ENCODE data around the gene CTSW.

Gene CTSW

DNA sequence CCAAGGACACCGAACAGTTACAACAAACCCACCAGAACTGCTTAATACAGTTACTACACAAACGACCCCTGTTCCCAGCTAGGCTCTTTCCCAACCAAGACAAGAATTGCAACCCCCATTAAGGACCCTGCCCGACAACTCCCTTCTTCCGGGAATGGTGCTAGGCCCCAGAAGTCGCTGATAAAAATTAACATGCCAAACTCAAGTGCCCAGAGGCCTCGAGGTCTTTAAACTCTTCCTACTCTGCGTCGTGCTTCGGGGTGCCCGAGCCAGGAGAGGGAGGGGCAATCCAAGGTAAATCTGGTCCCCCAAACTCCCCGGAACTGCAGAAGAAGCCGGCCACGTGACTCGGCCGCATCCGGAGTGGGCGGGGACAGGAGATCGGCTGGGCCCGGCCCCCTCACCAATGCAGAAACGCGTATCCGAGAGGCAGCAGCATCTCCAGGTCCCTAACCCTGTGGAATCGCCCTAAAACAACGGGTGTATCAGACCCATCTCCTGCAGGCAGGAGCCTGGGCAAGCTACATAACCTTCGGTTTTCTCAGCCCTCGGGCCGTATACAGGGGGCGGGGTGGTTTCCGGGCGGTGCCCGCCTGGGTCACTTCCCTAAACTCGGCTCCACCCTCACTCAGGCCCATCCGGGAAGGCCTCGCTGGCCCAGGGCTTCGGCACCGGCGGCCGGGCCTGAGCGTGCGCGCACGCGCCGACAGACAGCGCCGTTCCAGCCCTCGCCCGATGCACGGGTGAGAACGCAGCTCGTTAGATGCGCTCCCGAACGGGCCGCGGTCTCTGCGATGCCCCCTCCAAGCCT is 22.7 kb upstream of the CTSW start:
- peak; percentile 68 for DNase-seq

DNA sequence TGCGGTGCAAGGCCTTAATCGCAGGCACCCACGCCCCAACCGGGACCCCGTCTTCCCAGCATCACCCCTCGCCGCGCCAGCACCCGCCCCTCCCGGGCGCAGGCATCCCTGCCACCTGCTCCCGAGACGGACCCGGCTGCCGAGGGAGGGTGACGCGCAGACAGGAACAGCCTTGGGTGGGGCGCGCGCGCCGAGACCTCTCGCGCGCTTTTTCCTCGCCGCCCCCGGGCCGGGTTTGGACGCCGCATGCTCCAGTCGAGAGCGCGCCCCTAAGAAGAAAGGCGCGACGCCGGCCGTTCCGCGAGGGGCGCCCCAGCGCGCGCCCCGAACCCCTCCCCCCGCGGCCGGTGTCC is 22.2 kb upstream of the CTSW start:
- DNase-seq: peak; percentile 44

DNA sequence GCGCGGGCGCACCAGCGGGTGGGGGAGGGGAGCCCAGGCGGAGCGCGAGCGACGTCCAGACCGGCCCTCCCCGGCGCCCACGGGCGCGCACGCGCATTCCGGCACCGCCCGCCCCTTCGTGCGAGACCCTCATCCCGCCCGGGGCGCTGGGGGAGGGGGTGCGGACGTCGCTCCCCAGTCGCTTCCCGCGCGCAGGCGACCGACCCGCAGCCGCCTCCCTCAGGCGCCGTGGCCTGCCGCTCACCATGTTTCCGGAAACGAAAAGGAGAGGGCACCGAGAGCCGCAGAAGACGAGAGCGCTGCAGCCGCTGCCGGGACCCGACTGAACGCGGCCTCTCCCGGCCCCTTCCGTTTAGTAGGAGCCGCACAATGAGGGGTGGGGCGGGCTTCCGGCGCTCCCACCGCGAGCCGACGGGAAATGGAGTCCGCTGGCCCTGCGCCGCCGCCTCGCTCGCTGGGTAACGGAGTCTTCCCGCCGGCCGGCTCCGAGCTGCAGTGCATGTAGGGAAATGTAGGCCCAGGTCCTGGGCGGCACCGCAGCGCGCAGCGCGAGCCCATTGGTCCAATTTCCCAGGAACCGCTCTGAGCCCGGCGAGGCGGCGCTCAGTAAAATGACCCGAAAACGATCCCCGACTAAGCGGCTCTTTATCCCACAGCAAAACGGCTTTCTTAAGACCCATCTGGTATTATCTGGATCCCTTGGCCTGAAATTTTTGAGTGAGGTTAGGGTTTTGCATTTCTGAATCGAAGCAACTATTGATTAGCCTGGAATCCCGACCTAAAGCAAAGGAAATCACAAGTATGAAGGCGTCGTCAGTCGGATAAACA is 21.6 kb upstream of the CTSW start, which contains the start of gene CFL1:
TSS of gene CFL1 (minus strand) at position 328 of the 828 bp plus-strand sequence. CDS start at position 247, 81 bp downstream.
- DNase-seq: peak; percentile 99

DNA sequence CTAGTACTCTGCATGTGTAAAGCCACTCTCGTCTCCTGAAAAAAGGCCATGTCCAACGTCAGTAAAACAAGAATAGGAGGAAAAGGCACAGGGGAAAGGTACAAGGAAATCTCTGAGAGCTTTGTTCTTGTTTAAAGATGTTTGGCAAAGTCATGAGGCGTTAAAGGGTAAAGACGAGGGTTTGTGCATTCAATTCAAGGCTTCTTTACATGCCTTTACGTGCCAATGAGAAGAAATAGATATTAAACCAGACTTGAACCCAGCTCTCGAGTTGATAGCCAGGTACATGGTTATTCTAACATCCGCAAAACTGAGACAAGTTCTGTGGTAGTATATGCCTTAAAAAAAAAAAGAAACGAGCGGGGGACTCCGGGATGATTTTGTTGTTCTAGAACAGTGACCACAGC is 21.0 kb upstream of the CTSW start:
- DNase-seq: no peak

DNA sequence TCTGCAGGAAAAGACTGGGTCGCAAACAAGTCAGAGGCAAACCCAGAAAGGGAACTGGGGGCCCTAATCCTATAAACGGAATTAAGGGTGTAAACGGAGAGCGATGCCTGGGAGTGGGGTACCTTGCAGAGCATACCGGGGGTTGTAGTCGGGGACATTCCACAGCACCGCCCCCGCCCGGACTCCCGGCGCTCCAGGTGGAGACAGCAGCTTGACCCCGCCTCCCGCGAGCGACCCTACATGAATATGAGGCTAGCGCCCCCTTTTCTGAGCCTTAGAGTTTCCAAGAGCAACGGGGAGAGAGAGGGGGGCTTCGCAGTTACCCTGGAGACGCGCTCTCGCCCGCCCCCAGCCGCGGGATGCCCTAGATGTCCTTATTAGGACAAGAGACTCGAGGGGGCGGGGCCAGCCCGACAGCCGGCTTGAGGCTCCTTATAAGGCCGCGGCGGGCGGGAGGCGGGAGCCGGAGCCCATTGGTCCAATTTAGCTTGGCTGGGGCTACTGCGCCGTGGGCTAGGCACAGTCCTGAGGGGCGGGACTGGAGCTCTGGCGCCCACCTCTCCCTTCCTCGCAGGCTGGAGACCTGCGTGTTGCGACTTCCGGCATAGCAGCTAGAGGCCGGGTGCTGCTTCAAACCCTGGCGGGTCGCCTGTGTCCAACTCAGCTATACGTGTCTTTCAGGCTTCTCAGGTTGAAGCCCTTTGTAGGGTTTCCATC is 20.4 kb upstream of the CTSW start:
- peak; percentile 98 for DNase-seq

DNA sequence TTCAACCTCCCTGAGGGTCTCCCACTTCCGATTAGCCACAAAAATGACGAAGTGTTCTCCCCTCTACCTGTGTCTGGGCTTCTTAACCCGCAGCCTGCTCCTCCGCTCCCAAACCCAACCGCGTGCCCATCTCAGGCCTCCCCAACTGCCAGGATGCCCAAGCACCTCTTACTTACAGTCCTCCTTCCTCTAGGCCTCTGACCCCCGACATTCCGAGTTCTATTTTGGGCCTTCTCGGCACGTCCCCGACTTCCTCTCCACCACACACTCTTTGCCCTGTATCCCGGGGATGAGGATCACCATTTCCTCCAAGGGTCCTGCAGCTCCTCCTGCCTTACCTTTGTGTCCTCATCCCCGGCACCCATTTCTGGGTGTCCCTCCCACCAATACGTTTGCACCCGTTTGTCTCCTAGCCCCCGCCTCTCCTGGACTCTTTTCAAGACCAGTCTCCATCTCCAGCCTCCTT is 19.8 kb upstream of the CTSW start:
- DNase-seq: no peak

DNA sequence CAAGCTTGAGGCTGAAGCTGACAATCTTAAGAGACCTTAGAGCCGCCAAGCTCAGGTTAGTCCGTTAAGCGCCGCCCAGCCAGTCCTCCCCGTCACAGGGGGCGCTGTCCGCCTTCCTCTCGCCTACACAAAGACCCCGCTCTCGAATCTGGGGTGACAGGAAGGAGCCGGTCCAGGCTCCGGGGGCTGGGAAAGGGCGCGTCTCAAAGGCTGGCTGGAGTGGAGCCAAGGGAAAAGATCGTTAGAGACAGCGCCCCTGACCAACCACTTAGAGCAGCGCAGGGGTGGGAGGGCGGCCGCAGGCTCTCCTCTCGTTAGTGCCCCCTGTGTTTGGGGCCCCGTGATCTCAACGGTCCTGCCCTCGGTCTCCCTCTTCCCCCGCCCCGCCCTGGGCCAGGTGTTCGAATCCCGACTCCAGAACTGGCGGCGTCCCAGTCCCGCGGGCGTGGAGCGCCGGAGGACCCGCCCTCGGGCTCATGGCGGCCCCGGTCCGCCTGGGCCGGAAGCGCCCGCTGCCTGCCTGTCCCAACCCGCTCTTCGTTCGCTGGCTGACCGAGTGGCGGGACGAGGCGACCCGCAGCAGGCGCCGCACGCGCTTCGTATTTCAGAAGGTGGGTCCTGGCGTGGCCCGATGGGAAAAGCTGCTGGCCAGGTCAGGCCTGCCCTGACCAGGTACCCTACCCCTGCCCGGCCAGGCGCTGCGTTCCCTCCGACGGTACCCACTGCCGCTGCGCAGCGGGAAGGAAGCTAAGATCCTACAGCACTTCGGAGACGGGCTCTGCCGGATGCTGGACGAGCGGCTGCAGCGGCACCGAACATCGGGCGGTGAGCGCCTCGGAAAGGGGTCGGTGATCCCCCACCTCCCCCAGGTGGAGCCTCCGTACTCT is 19.1 kb upstream of the CTSW start, which contains the start of gene MUS81:
TSS of gene MUS81 (plus strand) at position 156 of the 887 bp plus-strand sequence. CDS start at position 477, 321 bp downstream.
- peak; percentile 98 for DNase-seq

DNA sequence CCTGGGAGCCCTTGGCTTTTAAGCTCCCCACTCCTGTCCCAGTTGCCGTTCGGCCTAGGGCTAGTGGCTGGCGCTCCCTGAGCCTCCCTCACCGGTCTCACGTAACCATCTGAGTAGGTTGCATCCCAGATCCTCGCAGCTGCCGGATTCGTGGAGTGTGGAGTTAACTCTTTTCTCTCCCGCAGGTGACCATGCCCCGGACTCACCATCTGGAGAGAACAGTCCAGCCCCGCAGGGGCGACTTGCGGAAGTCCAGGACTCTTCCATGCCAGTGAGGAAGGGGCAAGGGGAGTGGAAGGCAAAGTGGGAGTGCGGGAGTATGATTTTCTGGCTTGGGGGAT is 18.5 kb upstream of the CTSW start:
- no peak for DNase-seq

DNA sequence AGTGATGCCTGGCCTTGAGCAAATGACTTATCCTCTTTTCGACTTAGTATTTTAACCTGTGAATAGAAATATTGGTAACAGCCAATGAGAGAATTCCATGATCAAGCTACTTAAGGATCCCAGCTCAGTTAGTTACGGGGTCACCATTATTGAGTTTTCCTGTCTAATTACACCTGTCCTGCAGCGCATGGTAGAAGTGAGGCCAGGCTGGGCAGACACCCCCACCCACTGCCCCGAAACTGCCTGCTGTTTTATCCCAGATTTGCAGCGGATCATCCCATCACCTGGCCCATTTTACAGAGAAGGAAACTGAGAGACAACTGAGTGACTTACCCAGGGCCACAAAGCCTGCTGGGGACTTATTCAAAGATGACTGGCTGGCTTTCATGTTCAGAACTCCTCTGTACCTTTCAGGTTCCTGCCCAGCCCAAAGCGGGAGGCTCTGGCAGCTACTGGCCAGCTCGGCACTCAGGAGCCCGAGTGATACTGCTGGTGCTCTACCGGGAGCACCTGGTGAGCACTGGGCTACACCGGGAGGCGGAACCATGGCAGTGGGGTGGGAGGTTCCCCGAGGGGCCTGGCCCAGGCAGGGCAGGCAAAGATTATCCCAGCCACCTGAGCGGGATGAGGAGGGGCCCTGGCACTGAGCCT is 18.0 kb upstream of the CTSW start:
- no peak for DNase-seq

DNA sequence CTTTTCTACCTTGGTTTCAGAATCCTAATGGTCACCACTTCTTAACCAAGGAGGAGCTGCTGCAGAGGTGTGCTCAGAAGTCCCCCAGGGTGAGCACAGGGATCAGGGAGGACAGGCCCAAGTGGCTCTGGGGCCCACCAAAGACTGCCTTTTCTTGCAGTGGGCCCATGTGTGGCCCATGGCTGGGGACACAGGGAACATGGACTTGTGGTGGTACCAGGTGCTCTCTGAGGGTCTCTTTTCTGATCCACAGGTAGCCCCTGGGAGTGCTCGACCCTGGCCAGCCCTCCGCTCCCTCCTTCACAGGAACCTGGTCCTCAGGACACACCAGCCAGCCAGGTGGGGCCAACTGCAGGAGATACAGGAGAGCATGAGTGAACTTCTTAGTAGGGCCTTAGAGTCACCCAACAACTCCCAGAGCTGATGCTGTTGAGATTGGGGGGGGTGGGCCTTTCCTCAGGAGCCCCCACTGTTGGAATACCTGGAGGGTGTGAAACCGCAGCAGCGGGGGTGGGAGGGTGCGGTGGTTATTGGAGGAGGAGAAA is 17.4 kb upstream of the CTSW start:
- no peak for DNase-seq

DNA sequence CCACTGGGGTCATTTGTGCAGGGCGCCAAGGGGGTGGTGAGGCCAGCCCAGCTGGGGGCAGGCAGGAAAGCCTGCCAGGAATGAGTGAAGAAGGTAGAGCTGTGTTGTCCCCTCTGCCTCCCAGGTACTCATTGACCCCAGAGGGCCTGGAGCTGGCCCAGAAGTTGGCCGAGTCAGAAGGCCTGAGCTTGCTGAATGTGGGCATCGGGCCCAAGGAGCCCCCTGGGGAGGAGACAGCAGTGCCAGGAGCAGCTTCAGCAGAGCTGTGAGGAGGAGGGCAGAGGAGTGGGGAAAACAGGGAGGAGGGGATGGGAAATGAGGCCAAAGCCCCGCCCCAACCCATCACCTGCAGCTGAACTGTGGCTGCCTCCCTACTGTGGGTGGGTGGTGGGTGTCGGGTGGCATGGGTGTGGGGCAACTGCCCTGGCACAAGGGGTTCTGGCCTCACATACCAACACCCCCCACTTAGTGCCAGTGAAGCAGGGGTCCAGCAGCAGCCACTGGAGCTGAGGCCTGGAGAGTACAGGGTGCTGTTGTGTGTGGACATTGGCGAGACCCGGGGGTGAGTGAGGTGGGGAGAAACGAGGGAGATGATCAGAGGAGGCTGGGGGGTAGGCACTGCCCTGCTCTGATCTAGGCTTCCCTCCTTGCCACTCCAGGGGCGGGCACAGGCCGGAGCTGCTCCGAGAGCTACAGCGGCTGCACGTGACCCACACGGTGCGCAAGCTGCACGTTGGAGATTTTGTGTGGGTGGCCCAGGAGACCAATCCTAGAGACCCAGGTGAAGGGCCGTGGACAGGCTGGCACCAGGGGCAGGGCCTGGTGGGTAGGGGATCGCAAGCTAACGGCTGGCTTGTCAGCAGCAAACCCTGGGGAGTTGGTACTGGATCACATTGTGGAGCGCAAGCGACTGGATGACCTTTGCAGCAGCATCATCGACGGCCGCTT is 16.4 kb upstream of the CTSW start:
- no peak for DNase-seq

DNA sequence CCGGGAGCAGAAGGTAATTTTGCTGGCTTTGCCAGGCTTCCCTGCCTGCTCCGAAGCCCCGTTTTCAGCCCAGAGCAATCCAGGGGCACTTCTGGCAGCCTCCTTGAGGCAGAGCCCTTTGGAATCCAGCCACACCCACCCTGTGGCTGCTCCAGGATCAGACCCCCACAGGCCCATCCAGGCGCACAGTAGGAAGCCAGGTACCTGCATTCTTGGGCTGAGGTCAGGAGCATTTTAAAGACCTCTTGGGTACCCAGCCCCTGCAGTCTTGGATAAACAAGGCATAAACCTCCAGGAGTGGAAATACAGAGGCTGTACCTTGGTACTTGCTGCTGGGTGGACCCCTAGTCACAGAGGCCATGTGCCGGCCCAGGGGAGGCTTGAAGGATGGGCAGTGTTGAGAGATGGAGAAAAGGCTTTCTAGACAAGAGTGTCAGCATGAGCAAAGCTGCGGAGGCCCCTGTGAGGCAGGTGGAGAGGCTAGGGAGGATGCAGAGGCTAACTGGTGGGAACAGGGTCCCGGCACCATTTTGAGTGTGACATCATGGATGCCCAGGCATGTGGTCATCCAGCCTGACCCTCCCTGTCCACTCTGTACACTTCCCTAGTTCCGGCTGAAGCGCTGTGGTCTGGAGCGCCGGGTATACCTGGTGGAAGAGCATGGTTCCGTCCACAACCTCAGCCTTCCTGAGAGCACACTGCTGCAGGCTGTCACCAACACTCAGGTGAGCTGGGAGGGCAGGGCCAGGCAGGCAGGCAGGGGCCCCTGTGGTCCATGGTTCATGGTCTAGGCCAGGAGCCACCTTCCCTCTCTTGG is 15.5 kb upstream of the CTSW start:
- DNase-seq: no peak

DNA sequence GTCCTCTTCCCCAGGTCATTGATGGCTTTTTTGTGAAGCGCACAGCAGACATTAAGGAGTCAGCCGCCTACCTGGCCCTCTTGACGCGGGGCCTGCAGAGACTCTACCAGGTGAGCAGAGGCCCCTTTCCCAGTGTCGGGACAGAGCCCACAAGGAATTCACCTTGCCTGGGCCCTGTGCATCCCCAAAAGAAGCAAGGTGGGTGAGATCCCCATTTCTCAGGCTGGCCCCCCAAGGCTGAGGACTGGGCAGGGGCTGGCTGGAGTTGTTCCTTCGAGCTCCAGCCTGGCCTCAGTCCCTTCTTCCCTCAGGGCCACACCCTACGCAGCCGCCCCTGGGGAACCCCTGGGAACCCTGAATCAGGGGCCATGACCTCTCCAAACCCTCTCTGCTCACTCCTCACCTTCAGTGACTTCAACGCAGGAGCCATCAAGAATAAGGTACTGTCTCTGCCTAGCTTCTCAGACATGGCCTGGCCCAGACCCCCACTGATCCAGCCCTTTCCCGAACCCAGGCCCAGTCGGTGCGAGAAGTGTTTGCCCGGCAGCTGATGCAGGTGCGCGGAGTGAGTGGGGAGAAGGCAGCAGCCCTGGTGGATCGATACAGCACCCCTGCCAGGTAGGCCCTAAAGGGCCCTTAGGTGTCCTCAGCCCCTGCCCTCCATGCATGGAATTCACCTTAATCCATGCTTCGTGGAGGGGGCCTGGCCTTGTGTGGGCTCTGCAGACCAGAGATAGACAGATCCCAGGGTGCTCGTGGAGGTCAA is 14.7 kb upstream of the CTSW start:
- no peak for DNase-seq

DNA sequence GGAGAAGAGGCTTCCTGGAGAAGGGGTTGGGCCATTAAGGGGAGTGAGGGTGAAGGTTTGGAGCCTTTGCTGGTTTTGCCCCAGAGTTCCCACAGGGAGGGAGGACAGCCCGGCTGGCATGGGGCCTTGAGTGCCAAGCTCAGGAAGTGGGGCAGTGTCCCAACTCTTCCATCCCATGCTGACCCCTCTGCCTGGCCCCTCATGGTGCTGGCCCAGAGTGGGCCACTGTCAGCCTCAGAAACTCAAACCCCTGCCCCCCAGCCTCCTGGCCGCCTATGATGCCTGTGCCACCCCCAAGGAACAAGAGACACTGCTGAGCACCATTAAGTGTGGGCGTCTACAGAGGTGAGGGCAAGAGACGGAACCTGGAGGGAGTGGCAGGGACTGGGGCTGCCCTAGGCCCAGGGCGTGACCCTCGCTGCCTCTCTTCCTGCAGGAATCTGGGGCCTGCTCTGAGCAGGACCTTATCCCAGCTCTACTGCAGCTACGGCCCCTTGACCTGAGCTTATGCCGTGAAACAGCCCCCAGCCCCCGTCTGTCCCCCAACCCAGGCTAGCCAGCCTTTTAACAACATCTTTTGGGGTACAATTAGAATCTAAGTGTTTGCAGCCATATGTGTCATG is 14.0 kb upstream of the CTSW start:
- DNase-seq: no peak

DNA sequence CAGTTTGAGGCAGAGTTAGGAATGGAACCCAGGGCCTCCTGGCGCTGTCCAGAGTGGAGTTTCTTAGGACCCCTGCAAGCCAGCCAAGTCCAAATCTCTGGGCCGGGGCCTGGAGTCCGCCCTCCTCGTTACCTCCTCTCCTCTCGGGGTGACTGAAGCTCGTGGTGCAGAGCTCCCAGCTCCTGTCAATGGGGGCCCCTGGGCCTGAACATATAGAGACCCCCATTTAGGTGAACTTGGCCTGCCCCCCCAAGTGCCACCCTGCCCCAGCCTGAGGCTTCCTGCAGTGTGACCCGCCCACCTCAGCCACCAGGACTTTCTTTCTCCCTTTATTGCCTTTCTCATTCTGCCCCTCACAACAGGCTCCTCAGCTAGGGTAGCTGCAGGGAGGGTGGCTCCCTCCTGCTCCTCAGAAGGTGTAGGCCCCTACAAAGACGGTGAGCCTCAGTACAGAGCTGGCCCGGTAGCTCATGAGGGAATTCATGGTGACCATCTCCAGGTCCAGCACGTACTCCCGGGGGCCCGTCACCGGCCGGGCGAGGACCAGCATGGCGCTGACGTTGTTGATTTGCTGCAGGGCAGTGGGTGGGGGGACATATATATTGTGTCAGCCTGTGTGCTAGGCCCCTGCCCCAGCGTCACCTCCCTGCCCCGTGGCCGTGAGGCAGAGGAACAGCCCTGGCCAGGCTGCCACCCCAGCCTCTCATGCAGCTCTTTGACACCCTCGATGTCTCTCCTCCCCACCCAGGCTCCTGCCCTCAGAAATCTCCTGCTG is 12.9 kb upstream of the CTSW start:
- no peak for DNase-seq

DNA sequence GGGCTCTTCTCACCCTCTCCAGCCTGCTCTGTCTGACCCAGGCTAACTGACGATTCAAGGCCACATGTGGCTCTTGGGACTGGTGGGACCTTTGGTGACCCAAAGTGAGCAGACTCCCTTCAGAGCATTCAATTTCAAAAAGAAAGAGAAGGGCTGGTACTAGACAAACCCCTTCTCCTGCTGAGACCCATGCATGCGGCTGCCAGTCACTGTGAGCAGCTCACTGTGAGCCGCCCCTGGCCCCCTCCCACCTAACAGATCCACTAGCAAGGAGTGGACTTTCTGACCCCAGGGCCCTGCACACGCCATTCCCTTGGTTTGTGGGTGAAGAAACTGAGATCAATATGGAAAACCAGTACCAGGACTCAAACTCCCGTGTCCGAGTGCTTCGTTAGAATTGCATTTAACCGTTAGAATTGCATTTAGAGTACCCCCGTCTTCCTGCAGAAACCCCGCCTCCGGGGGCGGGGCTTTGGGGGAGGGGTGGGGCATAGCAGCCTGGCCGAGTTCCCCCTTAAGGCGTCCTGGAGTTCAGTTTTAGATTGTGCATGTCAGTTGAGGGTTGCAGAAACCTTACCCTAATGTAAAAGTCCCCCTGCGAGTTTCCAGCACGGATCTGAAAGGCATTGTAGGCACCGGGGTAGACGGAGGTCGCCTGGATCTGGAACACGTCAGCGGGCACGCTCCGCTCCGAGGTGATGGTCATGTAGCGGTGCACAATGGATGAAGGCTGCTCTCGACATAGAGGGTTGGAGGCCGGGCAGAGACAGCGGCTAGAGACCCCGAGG is 12.2 kb upstream of the CTSW start:
- DNase-seq: no peak

All from NCI-H226 (cell line).